ENCODE results near the gene ZNF664.

Gene ZNF664

GRCh38 chr12:123937707-123938591 lies 35.1 kb upstream of the ZNF664 start:
- H3K36me3 Mint-ChIP-seq, result peaks cover 18% of the 10 kb centered on the region
- peak; percentile 36 to 76 for DNase-seq (ENCODE audit: low spot score in 2 of 2)
- peak overlapping the region; percentile 96 for H3K27ac Mint-ChIP-seq
- H3K4me3 Mint-ChIP-seq, result peak overlapping the region; percentile 75
- no peaks in the 10 kb centered on the region for H3K9me3 Mint-ChIP-seq
- peak; percentile 98 for ATAC-seq
- peaks cover 37% of the 10 kb centered on the region for H3K4me1 Mint-ChIP-seq

DNA sequence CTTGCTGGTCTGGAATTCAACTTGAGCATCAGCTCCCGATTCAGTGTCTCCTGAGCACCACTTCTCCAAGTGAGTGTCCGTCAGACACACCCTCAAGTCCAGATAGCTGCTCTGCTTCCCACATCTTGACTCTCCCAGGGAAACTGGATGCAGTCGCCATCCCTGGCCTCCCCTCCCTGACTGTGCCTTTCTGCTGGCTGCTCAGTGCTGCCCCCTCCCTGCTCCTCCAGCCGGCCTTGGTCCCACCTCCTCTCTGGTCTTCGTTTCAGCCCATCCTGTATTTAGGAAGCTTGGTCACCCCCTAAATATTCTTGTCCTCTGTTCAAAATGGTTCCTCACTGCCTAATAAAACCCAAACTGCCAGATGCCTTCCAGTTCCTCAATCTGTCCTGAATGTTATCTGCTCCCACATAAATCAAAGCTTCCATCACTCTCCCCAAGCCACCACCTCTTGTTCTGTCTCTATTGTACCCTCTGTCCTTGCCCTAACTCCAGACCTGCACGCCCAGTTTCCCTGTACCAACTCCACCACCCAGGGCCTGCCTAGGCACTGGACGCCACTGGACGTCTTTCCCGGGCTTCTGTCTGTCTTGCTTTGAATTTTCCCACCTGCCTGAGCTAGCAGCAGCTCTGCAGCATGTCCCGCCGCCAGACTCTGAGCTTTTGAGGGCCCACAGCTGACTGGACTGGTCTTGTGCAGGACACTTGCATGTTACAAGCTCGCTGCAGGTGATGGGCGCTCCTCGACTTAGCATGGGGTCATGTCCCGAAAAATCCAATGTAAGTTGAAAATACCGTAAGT lies 34.1 kb upstream of the ZNF664 start:
- Mint-ChIP-seq H3K36me3 (peaks cover 18% of the 10 kb centered on the region), H3K27ac (peak overlapping the region; percentile 96), H3K9me3 (no peaks in the 10 kb centered on the region), H3K4me3 (peak overlapping the region; percentile 75), H3K4me1 (peaks cover 33% of the 10 kb centered on the region)
- DNase-seq (ENCODE audit: low spot score in 2 of 2), result no peak
- no peak for ATAC-seq

DNA sequence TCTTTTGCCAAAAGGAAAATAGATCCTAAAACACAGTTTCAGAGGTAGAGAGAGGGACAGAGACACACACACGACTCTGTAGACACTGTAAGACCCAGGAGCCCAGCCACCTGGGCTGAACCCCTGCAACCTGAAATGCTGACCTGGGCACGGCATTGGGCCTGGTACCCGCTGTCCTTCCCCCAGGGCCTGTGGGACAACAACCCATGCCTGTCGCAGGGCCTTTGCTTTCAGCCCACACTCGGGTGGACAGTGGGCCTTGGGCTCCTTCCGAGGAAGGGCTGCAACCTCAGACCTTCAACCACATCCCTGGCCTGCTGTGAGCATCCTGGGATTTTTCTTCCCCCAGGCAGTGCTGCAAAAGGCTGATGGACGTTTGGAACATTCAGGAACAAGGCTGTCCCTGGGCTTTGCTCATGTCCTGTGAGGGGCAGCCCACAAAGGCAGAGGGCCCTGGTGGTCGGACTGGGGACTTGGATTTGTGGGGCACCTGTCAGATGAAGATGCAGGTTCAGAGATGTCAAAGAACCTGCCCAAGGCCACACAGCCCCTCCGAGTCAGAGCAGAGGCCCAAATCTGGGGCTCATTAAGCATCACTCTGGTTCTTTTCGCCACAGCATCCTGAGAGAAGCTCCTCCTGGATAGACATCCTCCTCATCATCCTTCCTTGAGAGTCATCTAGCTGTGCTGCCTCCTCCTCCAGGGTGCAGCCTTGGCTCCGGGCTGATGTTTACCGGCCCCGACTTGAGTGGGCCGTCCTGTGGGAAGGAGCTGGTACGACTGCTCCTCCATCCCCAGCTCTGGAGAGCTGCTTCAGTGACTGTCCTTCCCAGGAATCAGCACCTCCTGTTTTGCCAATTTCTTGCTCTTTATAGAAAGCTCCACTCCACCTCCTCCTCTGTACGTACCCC lies 33.0 kb upstream of the ZNF664 start:
- H3K4me1 Mint-ChIP-seq, result peaks cover 38% of the 10 kb centered on the region
- DNase-seq (ENCODE audit: low spot score in 2 of 2) (no peak), ATAC-seq (no peak)

GRCh38 chr12:123940627-123940966 lies 32.4 kb upstream of the ZNF664 start:
- no peak for ATAC-seq
- Mint-ChIP-seq H3K36me3 (peaks cover 23% of the 10 kb centered on the region), H3K4me3 (no peak overlapping the region), H3K27ac (peak overlapping the region; percentile 26), H3K9me3 (no peaks in the 10 kb centered on the region), H3K4me1 (peaks cover 38% of the 10 kb centered on the region)
- DNase-seq (ENCODE audit: low spot score in 2 of 2), result no peak

More for the DNA sequence above, 33.0 kb upstream of the ZNF664 start:
- no peaks in the 10 kb centered on the region for H3K9me3 Mint-ChIP-seq
- no peak overlapping the region for H3K4me3 Mint-ChIP-seq
- peaks cover 23% of the 10 kb centered on the region for H3K36me3 Mint-ChIP-seq
- peak overlapping the region; percentile 26 for H3K27ac Mint-ChIP-seq

DNA sequence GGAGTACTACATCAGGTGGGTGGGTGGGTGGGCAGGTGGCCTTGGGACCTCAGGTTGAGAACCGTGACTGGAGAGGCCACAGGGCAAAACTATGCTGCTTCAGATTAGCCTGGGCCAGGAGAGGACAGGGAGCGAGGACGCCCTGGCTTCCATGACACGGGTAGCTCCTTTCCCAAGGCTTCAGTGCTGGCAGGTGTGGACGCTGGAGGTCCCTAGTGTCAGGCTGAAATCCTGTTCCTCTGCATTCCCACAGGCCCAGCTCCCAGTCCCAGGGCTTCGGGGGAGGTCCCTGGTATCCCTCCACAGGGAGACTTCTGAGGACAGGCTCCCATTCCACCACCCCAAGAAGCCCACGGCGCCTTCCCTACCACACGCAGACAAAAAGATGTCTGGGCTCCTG lies 32.0 kb upstream of the ZNF664 start:
- no peak overlapping the region for H3K4me3 Mint-ChIP-seq
- no peaks in the 10 kb centered on the region for H3K9me3 Mint-ChIP-seq
- DNase-seq (ENCODE audit: low spot score in 2 of 2) (no peak), ATAC-seq (no peak)
- H3K36me3 Mint-ChIP-seq, result peaks cover 23% of the 10 kb centered on the region
- H3K4me1 Mint-ChIP-seq, result peaks cover 38% of the 10 kb centered on the region
- H3K27ac Mint-ChIP-seq, result peak overlapping the region; percentile 43

DNA sequence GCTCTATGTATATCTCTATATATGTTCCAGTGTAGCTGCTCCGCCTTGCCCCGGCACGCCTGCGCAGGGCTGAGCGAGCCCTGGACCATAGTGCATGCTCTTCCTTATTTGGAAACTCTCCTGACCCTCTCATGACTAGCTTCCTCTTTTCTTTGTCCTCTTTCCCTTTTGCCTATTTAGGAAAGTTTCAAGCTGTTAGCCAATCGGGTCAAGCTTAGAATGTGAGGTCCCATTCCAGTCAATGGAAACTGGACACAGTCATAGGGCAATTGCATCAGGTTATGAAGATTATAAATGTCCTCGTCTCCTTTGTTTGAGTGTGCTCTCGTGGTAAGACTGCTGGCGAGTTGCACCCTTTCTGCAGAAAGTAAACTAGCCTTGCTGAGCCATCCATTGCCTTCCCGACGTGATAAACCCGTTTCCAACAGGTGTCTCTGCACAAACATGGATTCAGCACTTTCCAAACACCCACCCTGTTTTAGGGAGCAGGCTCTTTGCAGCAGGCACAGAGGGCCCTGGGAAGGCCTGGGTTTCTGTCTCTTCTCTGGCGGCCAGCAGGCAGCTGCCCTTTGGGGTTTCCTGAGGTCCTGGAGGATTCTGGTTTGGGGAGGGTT lies 31.3 kb upstream of the ZNF664 start:
- Mint-ChIP-seq H3K4me1 (peaks cover 32% of the 10 kb centered on the region), H3K27ac (peak overlapping the region; percentile 43), H3K4me3 (no peak overlapping the region), H3K36me3 (peaks cover 23% of the 10 kb centered on the region), H3K9me3 (no peaks in the 10 kb centered on the region)
- ATAC-seq (no peak), DNase-seq (ENCODE audit: low spot score in 2 of 2) (no peak)

DNA sequence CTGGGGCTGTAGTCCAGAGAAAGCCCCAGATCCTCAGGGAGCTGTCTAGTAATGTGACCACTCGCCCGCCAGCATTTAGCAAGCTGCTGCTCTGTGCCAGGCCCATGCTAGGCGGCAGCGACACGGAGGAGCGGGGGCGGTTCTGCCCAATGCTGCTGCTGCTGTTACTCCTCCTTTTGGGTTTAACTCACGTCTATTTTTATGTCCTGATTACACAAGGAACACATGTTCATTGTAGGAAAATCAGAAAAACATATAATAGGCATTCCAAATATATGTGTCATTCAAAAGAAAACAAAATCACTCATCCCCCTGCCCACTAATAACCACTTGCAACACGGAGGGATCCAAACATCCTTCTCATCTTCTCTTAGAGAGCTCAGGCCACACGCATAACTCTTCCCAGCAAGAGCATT lies 30.8 kb upstream of the ZNF664 start:
- DNase-seq (ENCODE audit: low spot score in 2 of 2), result no peak
- Mint-ChIP-seq H3K9me3 (no peaks in the 10 kb centered on the region), H3K36me3 (peaks cover 23% of the 10 kb centered on the region), H3K27ac (no peak overlapping the region), H3K4me1 (peaks cover 30% of the 10 kb centered on the region), H3K4me3 (no peak overlapping the region)
- ATAC-seq, result no peak

- DNase-seq (ENCODE audit: low spot score in 2 of 2) (no peak), ATAC-seq (no peak)
- peak overlapping the region; percentile 23 for H3K27ac Mint-ChIP-seq
- no peak overlapping the region for H3K4me3 Mint-ChIP-seq
- peaks cover 22% of the 10 kb centered on the region for H3K4me1 Mint-ChIP-seq
- H3K9me3 Mint-ChIP-seq, result no peaks in the 10 kb centered on the region
- peaks cover 23% of the 10 kb centered on the region for H3K36me3 Mint-ChIP-seq
Measured at GRCh38 chr12:123942911-123943648, 29.9 kb upstream of the ZNF664 start.

- Mint-ChIP-seq H3K27ac (peak overlapping the region; percentile 23), H3K36me3 (peaks cover 23% of the 10 kb centered on the region), H3K9me3 (no peaks in the 10 kb centered on the region), H3K4me1 (peaks cover 18% of the 10 kb centered on the region), H3K4me3 (no peak overlapping the region)
- no peak for ATAC-seq
- DNase-seq (ENCODE audit: low spot score in 2 of 2), result no peak
Measured at GRCh38 chr12:123943816-123944215, 29.2 kb upstream of the ZNF664 start.

- Mint-ChIP-seq H3K4me1 (peaks cover 15% of the 10 kb centered on the region), H3K9me3 (no peaks in the 10 kb centered on the region), H3K4me3 (no peak overlapping the region), H3K36me3 (peaks cover 23% of the 10 kb centered on the region), H3K27ac (no peak overlapping the region)
- no peak for DNase-seq (ENCODE audit: low spot score in 2 of 2)
- ATAC-seq, result no peak
Measured at GRCh38 chr12:123944696-123945095, 28.3 kb upstream of the ZNF664 start.

GRCh38 chr12:123945287-123946151 lies 27.5 kb upstream of the ZNF664 start:
- Mint-ChIP-seq H3K9me3 (no peaks in the 10 kb centered on the region), H3K27ac (peak overlapping the region; percentile 48), H3K4me3 (no peak overlapping the region), H3K36me3 (peaks cover 19% of the 10 kb centered on the region), H3K4me1 (peaks cover 11% of the 10 kb centered on the region)
- no peak for DNase-seq (ENCODE audit: low spot score in 2 of 2)
- ATAC-seq, result no peak

- H3K27ac Mint-ChIP-seq, result peak overlapping the region; percentile 48
- no peaks in the 10 kb centered on the region for H3K9me3 Mint-ChIP-seq
- peaks cover 16% of the 10 kb centered on the region for H3K36me3 Mint-ChIP-seq
Measured at GRCh38 chr12:123946152-123946515, 26.9 kb upstream of the ZNF664 start.

More at GRCh38 chr12:123946152-123946515, 26.9 kb upstream of the ZNF664 start:
- Mint-ChIP-seq H3K4me3 (no peak overlapping the region), H3K4me1 (peaks cover 11% of the 10 kb centered on the region)
- ATAC-seq (no peak), DNase-seq (ENCODE audit: low spot score in 2 of 2) (no peak)
